Liver (tissue), 9 donors: ENCODE results near the gene SDK2. TPM values are rescaled to one million over a fixed set of nuclear protein-coding genes. Genes with fewer than 3 reads are reported as not detected.

ENCODE experiments used
- DNase-seq: peaks from one replicate; pipeline ENCODE4 v3.0.0-alpha.2; 2017; ENCODE audit warnings: low spot score
- H3K27ac ChIP-seq, 2 donors: one replicate each; pipeline ENCODE4 v1.7.0; 2013; ENCODE audit warnings: inconsistent platforms in 2 of 2, low read length in 2 of 2, control low read depth in 1 of 2, low read depth in 1 of 2, mild to moderate bottlenecking in 1 of 2
- H3K27me3 ChIP-seq, 4 donors: one replicate each; pipeline versions ENCODE4 v1.6.1 to v1.7.0; 2013; ENCODE audit warnings: low read length in 3 of 4, inconsistent platforms in 1 of 4, mild to moderate bottlenecking in 1 of 4, moderate library complexity in 1 of 4; ENCODE audit not compliant: control insufficient read depth in 4 of 4, insufficient read depth in 4 of 4
- H3K36me3 ChIP-seq, 4 donors: one replicate each; pipeline versions ENCODE4 v1.6.1 to v1.7.0; 2013; ENCODE audit warnings: low read length in 3 of 4, mild to moderate bottlenecking in 3 of 4, low read depth in 1 of 4, moderate library complexity in 1 of 4; ENCODE audit not compliant: control insufficient read depth in 4 of 4, insufficient read depth in 3 of 4
- H3K4me1 ChIP-seq, 4 donors: one replicate each; pipeline versions ENCODE4 v1.6.1 to v1.7.0; 2013; ENCODE audit warnings: low read length in 3 of 4, mild to moderate bottlenecking in 3 of 4, moderate library complexity in 1 of 4; ENCODE audit not compliant: control insufficient read depth in 4 of 4, insufficient read depth in 4 of 4
- H3K4me3 ChIP-seq, 3 donors: one replicate each; pipeline versions ENCODE4 v1.6.1 to v1.7.0; 2013; ENCODE audit warnings: low read length in 3 of 3, control low read depth in 1 of 3, low read depth in 1 of 3, mild to moderate bottlenecking in 1 of 3
- H3K9ac ChIP-seq, 2 donors: one replicate each; pipeline ENCODE4 v1.7.0; 2013; ENCODE audit warnings: low read length in 2 of 2, mild to moderate bottlenecking in 2 of 2, moderate library complexity in 2 of 2, control low read depth in 1 of 2, low read depth in 1 of 2
- H3K9me3 ChIP-seq, 4 donors: one replicate each; pipeline versions ENCODE4 v1.6.1 to v1.7.0; 2013; ENCODE audit warnings: low read length in 3 of 4; ENCODE audit not compliant: control insufficient read depth in 4 of 4
- CTCF ChIP-seq: fragments of 150-350 bp; IDR thresholded peaks from 2 replicates; pipeline ENCODE4 v1.5.1; 2017; ENCODE audit warnings: improper control_type of control experiment, low read depth, low read length; ENCODE audit not compliant: missing input control
- EGR1 ChIP-seq, 2 donors: IDR thresholded peaks; 2 replicates each; pipeline ENCODE4 v1.6.1; 2016 to 2018; ENCODE audit warnings: antibody characterized with exemption in 2 of 2, low read depth in 2 of 2
- FOXA1 ChIP-seq: IDR thresholded peaks from 2 replicates; pipeline ENCODE4 v1.6.1; 2016; ENCODE audit warnings: antibody characterized with exemption
- FOXA2 ChIP-seq: IDR thresholded peaks from 2 replicates; pipeline ENCODE4 v1.6.1; 2016; ENCODE audit warnings: antibody characterized with exemption
- GABPA ChIP-seq, 2 donors: IDR thresholded peaks in 1 of 2; conservative IDR thresholded peaks in 1 of 2; 2 replicates each; pipeline ENCODE4 v1.6.1; 2016; ENCODE audit warnings: antibody characterized with exemption in 2 of 2, mild to moderate bottlenecking in 1 of 2, moderate library complexity in 1 of 2
- HNF4G ChIP-seq: IDR thresholded peaks from 2 replicates; pipeline ENCODE4 v1.6.1; 2016; ENCODE audit warnings: antibody characterized with exemption
- JUND ChIP-seq, 2 donors: IDR thresholded peaks; 2 replicates each; pipeline ENCODE4 v1.6.1; 2016; ENCODE audit warnings: antibody characterized with exemption in 2 of 2
- NR2F2 ChIP-seq: IDR thresholded peaks from 2 replicates; pipeline ENCODE4 v1.6.1; 2016; ENCODE audit warnings: antibody characterized with exemption
- RAD21 ChIP-seq, 2 donors: IDR thresholded peaks; 2 replicates each; pipeline ENCODE4 v1.6.1; 2016; ENCODE audit warnings: antibody characterized with exemption in 2 of 2, mild to moderate bottlenecking in 2 of 2
- RXRA ChIP-seq, 2 donors: IDR thresholded peaks; 2 replicates each; pipeline ENCODE4 v1.6.1; 2017 to 2018; ENCODE audit warnings: antibody characterized with exemption in 2 of 2, mild to moderate bottlenecking in 1 of 2
- TAF1 ChIP-seq: conservative IDR thresholded peaks from 2 replicates; pipeline ENCODE4 v1.6.1; 2016; ENCODE audit warnings: antibody characterized with exemption, mild to moderate bottlenecking
- YY1 ChIP-seq: IDR thresholded peaks from 2 replicates; pipeline ENCODE4 v1.6.1; 2016; ENCODE audit warnings: antibody characterized with exemption, mild to moderate bottlenecking
- ZBTB33 ChIP-seq: IDR thresholded peaks from 2 replicates; pipeline ENCODE4 v1.6.1; 2016; ENCODE audit warnings: antibody characterized with exemption
- WGBS: extraction: QIAGEN DNeasy Blood & Tissue Kit; methylation state at CpG from one replicate; pipeline ENCODE4 v1.1.7; 2013; 5-methylcytosine and 5-hydroxymethylcytosine counted together
- polyA plus RNA-seq, 2 donors: library from polyadenylated mRNA; stranded (reverse) in 1 of 2; unstranded in 1 of 2; fragments of 200-250 nt in 1 of 2; fragments of >200 nt in 1 of 2; fragmentation: Nextera tagmentation in 1 of 2; extraction: Ambion mirVana in 1 of 2; gene quantifications; one replicate each; pipeline versions ENCODE4 v1.2.1 to v1.2.3, GENCODE V29; 2013 to 2015
- total RNA-seq, 2 donors: library from RNA; depleted of rRNA; stranded (reverse); fragments of >200 nt; gene quantifications; one replicate each; pipeline ENCODE4 v1.2.3, GENCODE V29; 2014
- TF ChIP-seq, protein P1 (sequence below): IDR thresholded peaks from 2 replicates; pipeline ENCODE4 v1.6.1; 2016; ENCODE audit warnings: antibody characterized with exemption
- TF ChIP-seq, protein P2 (sequence below): IDR thresholded peaks from 2 replicates; pipeline ENCODE4 v1.6.1; 2016; ENCODE audit warnings: antibody characterized with exemption, mild to moderate bottlenecking
- TF ChIP-seq, protein P3 (sequence below): IDR thresholded peaks from 2 replicates; pipeline ENCODE4 v1.6.1; 2016; ENCODE audit warnings: antibody characterized with exemption
- donor health status: healthy.
- donor health status: healthy.
- donor health status: healthy.
- donor health status: healthy.
- donor health status: healthy.

The SDK2 gene
- total and polyA plus RNA-seq, 4 donors: 0.05 to 0.42 (median 0.10) TPM

GRCh38 chr17:73468221-73468620, 176.0 kb downstream of the SDK2 start:
- H3K9me3 ChIP-seq: no peaks in the 10 kb centered on the region
- H3K27ac ChIP-seq: no peak overlapping the region
- H3K4me1 ChIP-seq: no peaks in the 10 kb centered on the region
- 81% methylated on average over 5 of the region's 5 CpGs for WGBS
- no peaks in the 10 kb centered on the region for H3K27me3 ChIP-seq
- no peak overlapping the region for H3K9ac ChIP-seq
- no peak for DNase-seq
- no peaks in the 10 kb centered on the region for H3K36me3 ChIP-seq
- H3K4me3 ChIP-seq: no peak overlapping the region
- TF ChIP-seq, protein P1, sequence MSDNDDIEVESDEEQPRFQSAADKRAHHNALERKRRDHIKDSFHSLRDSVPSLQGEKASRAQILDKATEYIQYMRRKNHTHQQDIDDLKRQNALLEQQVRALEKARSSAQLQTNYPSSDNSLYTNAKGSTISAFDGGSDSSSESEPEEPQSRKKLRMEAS: no peak
- TF ChIP-seq EGR1 (IDR thresholded peaks at IDR 0.05; ENCODE audit: low read depth in 2 of 2) (no peak), TAF1 (no peak), FOXA2 (no peak), GABPA (IDR thresholded peaks at IDR 0.05 in 1 of 2, conservative IDR thresholded peaks at IDR 0.05 in 1 of 2) (no peak), RAD21 (IDR thresholded peaks at IDR 0.05) (no peak), NR2F2 (no peak)
- TF ChIP-seq, protein P2, sequence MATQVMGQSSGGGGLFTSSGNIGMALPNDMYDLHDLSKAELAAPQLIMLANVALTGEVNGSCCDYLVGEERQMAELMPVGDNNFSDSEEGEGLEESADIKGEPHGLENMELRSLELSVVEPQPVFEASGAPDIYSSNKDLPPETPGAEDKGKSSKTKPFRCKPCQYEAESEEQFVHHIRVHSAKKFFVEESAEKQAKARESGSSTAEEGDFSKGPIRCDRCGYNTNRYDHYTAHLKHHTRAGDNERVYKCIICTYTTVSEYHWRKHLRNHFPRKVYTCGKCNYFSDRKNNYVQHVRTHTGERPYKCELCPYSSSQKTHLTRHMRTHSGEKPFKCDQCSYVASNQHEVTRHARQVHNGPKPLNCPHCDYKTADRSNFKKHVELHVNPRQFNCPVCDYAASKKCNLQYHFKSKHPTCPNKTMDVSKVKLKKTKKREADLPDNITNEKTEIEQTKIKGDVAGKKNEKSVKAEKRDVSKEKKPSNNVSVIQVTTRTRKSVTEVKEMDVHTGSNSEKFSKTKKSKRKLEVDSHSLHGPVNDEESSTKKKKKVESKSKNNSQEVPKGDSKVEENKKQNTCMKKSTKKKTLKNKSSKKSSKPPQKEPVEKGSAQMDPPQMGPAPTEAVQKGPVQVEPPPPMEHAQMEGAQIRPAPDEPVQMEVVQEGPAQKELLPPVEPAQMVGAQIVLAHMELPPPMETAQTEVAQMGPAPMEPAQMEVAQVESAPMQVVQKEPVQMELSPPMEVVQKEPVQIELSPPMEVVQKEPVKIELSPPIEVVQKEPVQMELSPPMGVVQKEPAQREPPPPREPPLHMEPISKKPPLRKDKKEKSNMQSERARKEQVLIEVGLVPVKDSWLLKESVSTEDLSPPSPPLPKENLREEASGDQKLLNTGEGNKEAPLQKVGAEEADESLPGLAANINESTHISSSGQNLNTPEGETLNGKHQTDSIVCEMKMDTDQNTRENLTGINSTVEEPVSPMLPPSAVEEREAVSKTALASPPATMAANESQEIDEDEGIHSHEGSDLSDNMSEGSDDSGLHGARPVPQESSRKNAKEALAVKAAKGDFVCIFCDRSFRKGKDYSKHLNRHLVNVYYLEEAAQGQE: no peak
- TF ChIP-seq, protein P3, sequence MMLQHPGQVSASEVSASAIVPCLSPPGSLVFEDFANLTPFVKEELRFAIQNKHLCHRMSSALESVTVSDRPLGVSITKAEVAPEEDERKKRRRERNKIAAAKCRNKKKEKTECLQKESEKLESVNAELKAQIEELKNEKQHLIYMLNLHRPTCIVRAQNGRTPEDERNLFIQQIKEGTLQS: no peak

GRCh38 chr17:73467651-73468050, 176.6 kb downstream of the SDK2 start:
- no peaks in the 10 kb centered on the region for H3K36me3 ChIP-seq
- H3K27me3 ChIP-seq: no peaks in the 10 kb centered on the region
- no peak for TF ChIP-seq YY1
- TF ChIP-seq RXRA (IDR thresholded peaks at IDR 0.05): no peak
- TF ChIP-seq JUND (IDR thresholded peaks at IDR 0.05): no peak
- no peak for TF ChIP-seq RAD21 (IDR thresholded peaks at IDR 0.05)
- no peak for TF ChIP-seq CTCF
- no peak for TF ChIP-seq HNF4G
- TF ChIP-seq NR2F2: no peak
- TF ChIP-seq ZBTB33: no peak
- TF ChIP-seq, protein P1: no peak
- no peak for TF ChIP-seq FOXA1
- TF ChIP-seq EGR1 (IDR thresholded peaks at IDR 0.05; ENCODE audit: low read depth in 2 of 2): no peak
- no peak overlapping the region for H3K4me3 ChIP-seq
- 80% methylated on average over 6 of the region's 6 CpGs for WGBS
- H3K4me1 ChIP-seq: no peaks in the 10 kb centered on the region
- no peak for DNase-seq
- no peak overlapping the region for H3K27ac ChIP-seq
- H3K9me3 ChIP-seq: no peaks in the 10 kb centered on the region
- H3K9ac ChIP-seq: no peak overlapping the region
